ENCODE data around the gene RNF157.
A peak's percentile ranks its signal among the peaks of the same experiment; 100 is the strongest.
"Not testable (repeated sequence)": the region's sequence is repeated elsewhere in the genome, so short reads cannot be mapped to it uniquely, and the experiment has no call there.

The RNF157 gene

DNA sequence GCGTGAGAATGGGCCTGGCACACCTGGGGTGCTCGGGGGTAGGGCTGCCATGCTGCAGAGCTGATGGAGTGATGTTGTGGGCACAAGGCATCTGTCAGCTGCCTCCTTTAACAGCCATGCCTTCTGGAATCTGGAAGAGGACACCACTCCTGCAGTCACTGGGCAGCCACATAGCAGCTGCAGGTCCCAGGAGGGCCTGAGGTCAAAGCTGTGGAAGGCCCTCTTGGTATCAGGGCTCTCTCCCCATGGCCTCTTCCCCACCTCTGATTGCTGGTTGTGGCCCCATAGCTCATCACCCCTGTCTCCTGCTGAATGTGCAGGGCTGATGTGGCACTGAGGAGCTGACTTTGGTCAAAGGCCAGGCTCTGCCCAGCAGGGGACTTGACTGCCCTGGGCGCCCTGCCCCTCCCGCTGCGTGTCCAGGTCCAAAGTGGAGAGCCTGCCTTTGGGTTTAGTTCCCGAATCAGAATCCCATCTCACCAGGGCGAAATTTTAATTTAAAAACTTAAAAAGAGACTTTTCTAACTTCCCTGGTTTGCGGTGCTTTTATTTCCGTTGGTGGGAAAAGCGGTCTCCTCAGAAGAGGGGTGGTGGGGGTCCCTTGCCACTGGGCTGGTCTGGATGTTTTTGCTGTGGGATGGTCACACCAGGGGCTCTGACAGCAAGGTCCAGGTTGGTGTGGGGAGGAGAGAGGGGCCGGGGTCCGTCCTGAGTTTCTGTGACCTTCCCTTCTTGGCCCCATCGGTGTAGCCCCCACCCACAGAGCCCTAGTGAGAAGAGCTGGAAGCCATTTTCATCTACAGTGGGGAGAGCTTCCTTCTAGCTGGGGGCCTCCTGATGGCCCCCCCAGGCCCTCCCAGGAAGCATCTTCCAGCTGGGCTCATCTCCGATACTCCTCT, 30.7 kb upstream of the RNF157 start:
- no peak for DNase-seq (ENCODE audit: low read depth in 2 of 2, low spot score in 1 of 2)

DNA sequence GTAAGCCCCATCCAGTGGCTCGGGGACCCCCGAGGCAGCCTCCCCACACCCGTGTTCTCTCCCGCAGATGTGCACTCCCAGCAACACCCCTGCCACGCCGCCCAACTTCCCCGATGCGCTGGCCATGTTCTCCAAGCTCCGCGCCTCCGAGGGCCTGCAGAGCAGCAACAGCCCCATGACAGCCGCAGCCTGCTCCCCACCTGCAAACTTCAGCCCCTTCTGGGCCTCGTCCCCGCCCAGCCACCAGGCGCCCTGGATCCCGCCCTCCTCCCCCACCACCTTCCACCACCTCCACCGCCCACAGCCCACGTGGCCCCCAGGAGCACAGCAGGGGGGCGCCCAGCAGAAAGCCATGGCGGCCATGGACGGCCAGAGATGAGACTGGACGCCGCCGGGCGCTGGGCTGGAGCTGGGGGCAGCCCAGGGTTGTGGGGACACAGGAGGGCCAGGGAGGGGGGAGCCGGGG, 29.9 kb upstream of the RNF157 start:
- DNase-seq (ENCODE audit: low read depth in 2 of 2, low spot score in 1 of 2), result no peak

DNA sequence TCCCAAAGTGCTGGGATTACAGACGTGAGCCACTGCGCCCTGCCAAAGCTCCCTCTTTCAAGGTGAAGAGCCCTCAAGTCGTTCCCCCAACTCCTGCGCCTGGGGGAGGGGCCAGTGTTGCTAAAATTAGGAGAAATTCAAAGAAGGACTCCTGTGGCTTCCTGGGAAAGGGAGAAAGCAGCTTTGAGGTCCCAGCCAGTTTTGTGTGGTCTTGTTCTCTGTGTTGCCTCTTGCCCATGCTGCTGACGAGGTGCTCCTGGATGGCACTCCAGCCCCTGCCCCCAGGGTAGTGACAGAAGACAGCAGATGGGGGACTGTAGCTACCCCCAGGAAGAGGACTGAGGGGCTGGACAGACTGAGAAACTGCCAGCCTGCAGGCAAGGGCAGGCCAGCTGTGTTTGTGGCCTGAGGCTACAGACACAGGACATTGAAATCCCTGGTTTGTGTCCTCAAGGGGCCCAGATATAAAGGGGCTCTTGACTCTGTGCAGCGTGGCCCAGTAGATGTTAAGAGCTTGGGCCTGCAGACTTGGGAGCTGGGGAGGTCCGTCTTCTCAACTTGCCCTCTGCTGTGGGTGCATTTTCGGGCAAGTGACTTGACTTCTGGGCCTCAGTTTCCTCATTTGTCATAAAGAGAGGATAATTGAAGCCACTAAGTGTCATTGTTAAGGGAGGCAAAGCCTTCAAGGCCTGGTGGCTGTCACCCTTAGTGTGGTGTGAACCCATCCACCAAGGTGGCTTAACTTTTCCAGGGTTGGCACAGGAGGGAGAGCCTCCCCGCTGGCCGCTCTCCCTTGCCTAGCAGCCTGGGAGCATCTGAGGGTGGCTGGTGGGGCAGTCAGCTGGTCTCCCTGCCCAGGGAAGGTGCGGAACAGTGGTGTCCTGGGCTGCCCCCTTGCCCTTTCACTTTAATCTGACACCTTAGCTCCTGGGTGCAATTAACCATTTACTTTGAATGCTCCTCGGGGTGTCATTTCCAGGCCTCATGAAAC, 29.0 kb upstream of the RNF157 start:
- no peak for DNase-seq (ENCODE audit: low read depth in 2 of 2, low spot score in 1 of 2)

GRCh38 chr17:76268015-76268749, 27.9 kb upstream of the RNF157 start:
- peak; percentile 49 to 57 for DNase-seq (ENCODE audit: low read depth in 2 of 2, low spot score in 1 of 2)

GRCh38 chr17:76267581-76268001, 27.3 kb upstream of the RNF157 start:
- DNase-seq (ENCODE audit: low read depth in 2 of 2, low spot score in 1 of 2), result not testable (repeated sequence)

GRCh38 chr17:76267051-76267576, 26.8 kb upstream of the RNF157 start:
- no peak for DNase-seq (ENCODE audit: low read depth in 2 of 2, low spot score in 1 of 2)

DNA sequence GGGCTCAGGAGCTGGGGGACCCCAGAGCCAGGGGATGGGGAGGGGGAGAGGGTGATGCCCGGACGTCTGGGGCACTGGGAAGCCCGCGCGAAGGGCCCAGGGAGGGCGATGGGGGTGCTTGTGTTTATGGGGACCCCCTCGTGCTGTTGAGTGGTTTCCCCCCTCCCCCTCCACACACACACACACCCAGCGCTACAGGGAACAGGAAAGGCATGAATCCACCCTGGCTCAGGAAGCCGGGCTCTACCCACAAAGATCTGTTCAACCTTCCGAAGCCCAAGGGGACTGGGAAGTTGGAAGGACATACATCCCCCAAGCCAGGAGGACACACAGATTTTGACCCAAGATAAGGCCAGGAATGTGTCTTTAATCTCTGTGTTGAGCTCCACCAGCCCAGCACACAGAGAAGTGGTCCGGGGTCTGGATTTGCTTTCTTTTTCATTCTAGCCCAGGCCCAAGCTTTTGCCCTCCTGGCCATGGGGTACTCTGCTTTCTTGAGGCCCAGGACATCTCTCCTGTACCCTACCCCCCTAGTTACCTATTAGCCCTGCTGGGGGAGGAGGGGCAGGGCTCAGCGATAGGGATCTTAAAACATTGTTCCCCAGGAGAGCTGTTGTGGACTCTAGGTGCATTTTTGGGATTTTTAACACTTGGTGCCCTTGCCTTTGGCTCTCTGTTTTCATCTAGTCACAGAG, 26.1 kb upstream of the RNF157 start:
- DNase-seq (ENCODE audit: low read depth in 2 of 2, low spot score in 1 of 2), result no peak

DNA sequence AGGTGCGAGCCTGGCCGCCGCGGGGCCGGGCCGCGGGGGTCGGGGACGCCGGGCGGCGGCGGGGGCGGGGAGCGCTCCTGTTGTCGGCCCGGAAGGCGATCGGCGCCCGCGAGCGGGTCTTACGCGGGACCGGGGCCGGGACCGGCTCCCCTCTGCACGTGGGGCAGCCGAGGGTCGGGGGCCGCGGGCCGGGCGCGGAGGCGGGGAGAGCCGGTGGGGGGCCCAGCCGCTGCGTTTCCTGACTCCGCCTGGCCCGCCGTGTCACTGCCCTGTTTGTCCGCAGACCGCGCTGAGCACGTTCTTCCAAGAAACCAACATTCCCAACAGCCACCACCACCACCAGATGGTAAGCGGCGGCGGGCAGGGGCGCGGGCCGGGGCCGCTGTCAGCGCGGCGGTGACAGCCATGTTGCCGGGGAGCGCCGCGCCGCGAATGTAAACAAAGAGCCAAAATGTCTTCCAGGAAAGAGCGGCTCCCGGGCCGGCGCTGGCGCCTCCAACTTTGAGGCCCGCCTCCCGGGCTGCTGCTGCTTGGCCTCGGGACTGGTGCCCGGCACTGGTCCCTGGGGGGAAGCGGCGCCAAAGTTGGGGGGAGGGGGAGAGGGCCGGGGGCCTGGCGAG, 25.4 kb upstream of the RNF157 start:
- DNase-seq (ENCODE audit: low read depth in 2 of 2, low spot score in 1 of 2), result no peak

GRCh38 chr17:76264755-76265623, 24.7 kb upstream of the RNF157 start, which contains the start of gene UBALD2:
UBALD2 (plus strand) TSS chr17:76265348; CDS start chr17:76265506, 158 bp downstream.
- DNase-seq (ENCODE audit: low read depth in 2 of 2, low spot score in 1 of 2), result peak; percentile 95 to 98

DNA sequence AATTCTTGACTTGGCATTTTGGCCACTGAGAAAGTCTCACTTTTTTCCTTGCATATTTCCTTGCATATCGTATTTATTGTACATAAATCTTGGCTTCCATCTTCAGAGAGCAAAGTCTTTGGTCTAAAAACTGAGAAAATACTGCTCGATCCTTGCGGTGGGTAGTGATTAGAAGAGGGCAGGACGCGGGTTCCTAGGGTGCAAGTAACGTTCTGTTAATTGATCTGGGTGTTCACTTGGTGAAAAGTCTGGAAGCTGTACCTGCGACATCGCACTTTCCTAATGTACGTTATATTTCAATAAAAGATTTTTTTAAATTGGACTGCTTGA, 24.1 kb upstream of the RNF157 start:
- DNase-seq (ENCODE audit: low read depth in 2 of 2, low spot score in 1 of 2), result no peak

GRCh38 chr17:76263896-76264295, 23.6 kb upstream of the RNF157 start:
- no peak for DNase-seq (ENCODE audit: low read depth in 2 of 2, low spot score in 1 of 2)

DNA sequence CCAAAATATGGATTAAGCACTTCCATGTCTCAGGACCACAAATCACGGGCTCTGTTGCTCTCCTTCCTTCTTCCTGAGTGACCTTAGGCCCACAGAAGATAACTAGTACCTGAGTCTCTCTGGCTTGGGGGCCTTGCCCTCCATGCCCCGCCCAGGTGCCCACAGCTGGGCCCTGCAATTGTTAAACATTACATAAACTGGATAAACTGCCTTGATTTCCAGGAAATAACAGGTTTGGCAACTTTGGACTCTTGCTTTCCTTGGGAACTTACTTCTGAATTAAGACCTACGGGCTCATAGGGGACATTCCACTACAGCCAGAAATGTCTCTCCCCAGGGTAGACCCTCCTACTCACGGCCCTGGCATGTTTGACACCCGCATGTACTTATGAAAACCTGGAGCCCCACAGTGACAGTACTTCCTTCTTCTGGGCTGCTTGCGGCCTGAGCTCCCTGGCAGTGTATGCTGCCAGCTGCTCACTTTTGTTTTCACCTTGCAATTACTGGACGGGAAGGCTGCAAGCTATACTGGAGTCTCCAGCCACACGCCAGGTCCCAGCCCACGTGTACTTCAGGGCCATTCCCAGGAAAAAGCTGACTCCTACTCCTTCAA, 22.5 kb upstream of the RNF157 start:
- no peak for DNase-seq (ENCODE audit: low read depth in 2 of 2, low spot score in 1 of 2)

GRCh38 chr17:76261421-76262215, 21.3 kb upstream of the RNF157 start:
- DNase-seq (ENCODE audit: low read depth in 2 of 2, low spot score in 1 of 2), result no peak

DNA sequence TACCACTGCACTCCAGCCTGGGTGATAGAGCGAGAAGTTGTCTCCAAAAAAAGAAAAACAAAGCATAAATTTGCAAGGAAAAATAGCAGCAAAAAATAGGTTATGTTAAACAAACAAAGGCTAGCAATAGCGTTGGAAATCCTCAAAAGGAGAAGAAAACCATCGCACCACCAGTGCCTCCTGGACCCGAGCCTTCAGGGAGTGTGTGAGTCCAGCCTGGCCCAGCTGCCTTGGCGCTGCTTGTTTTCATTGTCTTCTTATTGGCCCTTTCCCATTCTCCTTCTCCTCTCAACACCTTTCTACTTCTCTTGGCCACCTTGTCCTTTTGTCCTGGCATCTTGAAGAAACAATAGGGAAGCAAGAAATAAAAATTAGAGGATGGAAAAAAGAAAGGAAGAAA, 20.4 kb upstream of the RNF157 start:
- DNase-seq (ENCODE audit: low read depth in 2 of 2, low spot score in 1 of 2), result no peak

DNA sequence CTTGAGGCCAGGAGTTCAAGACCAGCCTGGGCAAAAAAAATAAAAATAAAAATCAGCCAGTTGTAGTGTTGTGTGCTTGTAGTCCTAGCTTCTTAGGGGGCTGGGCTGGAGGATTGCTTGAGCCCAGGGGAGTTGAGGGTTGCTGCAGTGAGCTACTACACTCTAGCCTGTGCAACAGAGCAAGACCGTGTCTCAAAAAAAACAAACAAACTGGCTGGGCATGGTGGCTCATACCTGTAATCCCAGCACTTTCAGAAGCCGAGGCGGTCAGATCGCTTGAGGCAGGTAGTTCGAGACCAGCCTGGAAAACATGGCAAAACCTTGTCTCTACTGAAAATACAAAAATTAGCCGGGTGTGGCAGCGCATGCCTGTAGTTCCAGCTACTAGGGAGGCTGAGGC, 19.9 kb upstream of the RNF157 start:
- DNase-seq (ENCODE audit: low read depth in 2 of 2, low spot score in 1 of 2), result no peak

- not testable (repeated sequence) for DNase-seq (ENCODE audit: low read depth in 2 of 2, low spot score in 1 of 2)
Observed at GRCh38 chr17:76256430-76257050, 16.2 kb upstream of the RNF157 start.

DNA sequence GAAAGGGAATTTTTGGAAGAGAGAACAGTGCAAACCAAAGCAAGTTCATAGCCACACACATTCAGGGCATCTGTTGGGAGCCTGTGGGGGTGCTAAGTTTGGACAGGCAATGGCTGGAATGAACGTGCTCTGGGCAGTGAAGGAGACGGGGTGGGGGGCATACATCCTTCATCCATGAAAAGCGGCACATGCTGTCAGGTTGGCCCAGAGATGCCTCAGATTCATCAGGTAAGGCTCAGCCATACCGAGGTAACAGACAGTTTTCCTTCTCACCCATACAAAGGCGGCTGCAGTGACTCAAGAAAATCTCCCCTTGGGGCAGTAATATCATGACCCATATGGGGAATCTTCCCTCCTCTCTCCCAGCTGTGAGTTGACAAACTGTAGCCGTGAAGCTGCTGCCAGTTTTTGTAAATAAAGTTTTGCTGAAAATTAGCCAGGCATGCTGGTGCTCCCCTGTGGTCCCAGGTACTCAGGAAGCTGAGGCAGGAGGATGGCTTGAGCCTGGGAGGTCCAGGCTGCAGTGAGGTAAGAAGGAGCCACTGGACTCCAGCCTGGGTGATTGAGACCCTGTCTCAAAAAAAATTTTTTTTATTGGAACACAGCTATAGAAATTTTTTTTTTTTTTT, 15.6 kb upstream of the RNF157 start:
- DNase-seq (ENCODE audit: low read depth in 2 of 2, low spot score in 1 of 2), result no peak
